NT2/D1 (cell line): ENCODE data around the gene SMIM8.

Experiments
- SUZ12 ChIP-seq: IDR thresholded peaks from 2 replicates; pipeline ENCODE4 v1.6.1; 2011; ENCODE audit not compliant: insufficient read length, insufficient read depth; ENCODE audit errors: extremely low read depth
- ZNF274 ChIP-seq: IDR thresholded peaks from 2 replicates; pipeline ENCODE4 v1.6.1; 2011; ENCODE audit warnings: mild to moderate bottlenecking, low read depth, low read length

DNA sequence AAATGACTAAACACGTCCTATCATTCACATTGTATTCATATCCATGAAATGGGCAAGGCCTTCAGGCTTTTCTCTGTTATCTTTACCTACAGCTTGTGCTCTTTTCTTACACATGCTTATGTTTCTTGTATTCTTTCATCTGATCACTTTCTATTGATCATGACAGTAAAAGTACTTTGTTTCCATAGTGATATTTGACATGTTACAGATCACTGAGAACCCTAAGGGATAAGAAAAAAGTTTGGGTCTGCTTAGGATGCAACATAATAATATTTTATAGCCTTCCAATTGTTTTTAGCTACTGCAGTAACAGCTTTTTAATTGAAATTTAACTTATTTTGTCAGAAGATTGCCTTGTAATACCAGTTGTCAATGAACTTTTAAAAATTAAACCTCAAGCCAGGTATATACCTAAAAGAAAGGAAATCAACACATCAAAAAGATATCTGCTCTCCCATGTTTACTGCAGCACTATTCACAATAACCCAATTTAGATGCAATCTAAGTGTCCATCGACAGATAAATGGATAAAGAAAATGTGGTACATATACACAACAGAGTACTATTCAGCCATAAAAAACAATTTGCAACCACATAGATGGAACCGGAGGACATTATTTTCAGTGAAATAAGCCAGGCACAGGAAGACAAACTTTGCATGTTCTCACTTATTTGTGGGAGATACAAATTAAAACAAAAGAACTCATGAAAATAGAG, 3.0 kb upstream of the SMIM8 start:
- TF ChIP-seq SUZ12 (no peak), ZNF274 (no peak)
